ENCODE results near the gene STRN. TPM values are rescaled to one million over a fixed set of nuclear protein-coding genes. Genes with fewer than 3 reads are reported as not detected.

The STRN gene
- total and polyA plus RNA-seq, 2 of the 13 experiments (the other 11 are each of a cell fraction or from before 2014, with no cell fraction given), result 10.4 to 19.3 TPM

GRCh38 chr2:36966370-36967235 is at the start of gene STRN (continued):
- TF ChIP-seq CREBL2 (CRISPR knock-in tag; IDR thresholded peaks at IDR 0.05; ENCODE audit: borderline replicate concordance) (0 out of 2 replicates have a peak, but pooled peaks have one; percentile 50), ZNF605 (CRISPR knock-in tag; IDR thresholded peaks at IDR 0.05) (peak; percentile 86), GTF2F1 (IDR thresholded peaks at IDR 0.05; ENCODE audit: low read length) (no peak), YEATS4 (CRISPR knock-in tag; IDR thresholded peaks at IDR 0.05; ENCODE audit: borderline replicate concordance) (peak; percentile 61), FOXP4 (CRISPR knock-in tag; IDR thresholded peaks at IDR 0.05) (no peak; the same call in 1 of the 2 replicates), SOX13 (IDR thresholded peaks at IDR 0.05) (peak; percentile 47; the same call in 1 of the 2 replicates), SOX13 (CRISPR knock-in tag; conservative IDR thresholded peaks at IDR 0.05 in 1 of 2, IDR thresholded peaks at IDR 0.05 in 1 of 2) (no peak; a peak in 2 of 4 replicates), ZNF512B (CRISPR knock-in tag; IDR thresholded peaks at IDR 0.05; ENCODE audit: borderline replicate concordance) (peak; percentile 80; the same call in 1 of the 2 replicates), NRL (CRISPR knock-in tag; IDR thresholded peaks at IDR 0.05; ENCODE audit: borderline replicate concordance) (peak; percentile 94), HOMEZ (CRISPR knock-in tag; IDR thresholded peaks at IDR 0.05; ENCODE audit: low read depth) (0 out of 2 replicates have a peak, but pooled peaks have one; percentile 7), ZNF577 (CRISPR knock-in tag; IDR thresholded peaks at IDR 0.05; ENCODE audit: borderline replicate concordance, low read depth) (0 out of 2 replicates have a peak, but pooled peaks have one; percentile 54), IRF2 (CRISPR knock-in tag; IDR thresholded peaks at IDR 0.05) (peak; percentile 69), SOX6 (IDR thresholded peaks at IDR 0.05) (no peak), SOX6 (CRISPR knock-in tag; IDR thresholded peaks at IDR 0.05) (peak; percentile 63; the same call in 1 of the 2 replicates), BHLHE40 (IDR thresholded peaks at IDR 0.05; ENCODE audit: low read length) (0 out of 2 replicates have a peak, but pooled peaks have one; percentile 9), ZFY (CRISPR knock-in tag; IDR thresholded peaks at IDR 0.05) (peak; percentile 89), ZNF101 (CRISPR knock-in tag; IDR thresholded peaks at IDR 0.05; ENCODE audit: borderline replicate concordance, low read depth) (no peak), ZNF234 (CRISPR knock-in tag; conservative IDR thresholded peaks at IDR 0.05) (0 out of 2 replicates have a peak, but pooled peaks have one; percentile 27), SMAD9 (CRISPR knock-in tag; IDR thresholded peaks at IDR 0.05) (no peak), HNRNPLL (IDR thresholded peaks at IDR 0.05; ENCODE audit: low read depth, low read length, poor library complexity, severe bottlenecking) (peak; percentile 74), ZGPAT (CRISPR knock-in tag; IDR thresholded peaks at IDR 0.05) (no peak; the same call in none of the 2 replicates)
